Mammary epithelial cell (primary cell): Measurements from ENCODE around the gene SNAPC4.

Experiments used
- EZH2 ChIP-seq: IDR thresholded peaks from 2 replicates; pipeline ENCODE4 v1.6.1; 2012; ENCODE audit warnings: low read length, inconsistent platforms, borderline replicate concordance
- TF ChIP-seq, protein P1 (sequence below), 2 donors: IDR thresholded peaks in 1 of 2; conservative IDR thresholded peaks in 1 of 2; 2 replicates each; pipeline ENCODE4 v1.5.1; 2011 to 2012; ENCODE audit warnings: inconsistent platforms in 2 of 2, low read length in 2 of 2, mild to moderate bottlenecking in 2 of 2, control low read depth in 1 of 2, low read depth in 1 of 2; ENCODE audit not compliant: insufficient read depth in 1 of 2; ENCODE audit errors: extremely low read depth in 1 of 2

GRCh38 chr9:136387217-136387616 lies 12.8 kb downstream of the SNAPC4 start:
- TF ChIP-seq, protein P1, sequence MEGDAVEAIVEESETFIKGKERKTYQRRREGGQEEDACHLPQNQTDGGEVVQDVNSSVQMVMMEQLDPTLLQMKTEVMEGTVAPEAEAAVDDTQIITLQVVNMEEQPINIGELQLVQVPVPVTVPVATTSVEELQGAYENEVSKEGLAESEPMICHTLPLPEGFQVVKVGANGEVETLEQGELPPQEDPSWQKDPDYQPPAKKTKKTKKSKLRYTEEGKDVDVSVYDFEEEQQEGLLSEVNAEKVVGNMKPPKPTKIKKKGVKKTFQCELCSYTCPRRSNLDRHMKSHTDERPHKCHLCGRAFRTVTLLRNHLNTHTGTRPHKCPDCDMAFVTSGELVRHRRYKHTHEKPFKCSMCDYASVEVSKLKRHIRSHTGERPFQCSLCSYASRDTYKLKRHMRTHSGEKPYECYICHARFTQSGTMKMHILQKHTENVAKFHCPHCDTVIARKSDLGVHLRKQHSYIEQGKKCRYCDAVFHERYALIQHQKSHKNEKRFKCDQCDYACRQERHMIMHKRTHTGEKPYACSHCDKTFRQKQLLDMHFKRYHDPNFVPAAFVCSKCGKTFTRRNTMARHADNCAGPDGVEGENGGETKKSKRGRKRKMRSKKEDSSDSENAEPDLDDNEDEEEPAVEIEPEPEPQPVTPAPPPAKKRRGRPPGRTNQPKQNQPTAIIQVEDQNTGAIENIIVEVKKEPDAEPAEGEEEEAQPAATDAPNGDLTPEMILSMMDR (conservative IDR thresholded peaks at IDR 0.05 in 1 of 2, IDR thresholded peaks at IDR 0.05 in 1 of 2; ENCODE audit: extremely low read depth in 1 of 2, insufficient read depth in 1 of 2, low read depth in 1 of 2, low read length in 2 of 2) = no peak
- TF ChIP-seq EZH2 = no peak
